GM20431 (cell line): Measurements from ENCODE around the gene SFI1.
"Not testable (repeated sequence)": the region's sequence is repeated elsewhere in the genome, so short reads cannot be mapped to it uniquely, and the experiment has no call there.

ENCODE experiments used
- in situ Hi-C: fragments of 300-500 bp; cut with MseI, MboI; formaldehyde crosslinking; loops from one replicate; pipeline ENCODE4 v1.15.0; 2020; ENCODE audit warnings: low sequenced_read_pairs; ENCODE audit not compliant: unreplicated experiment

The SFI1 gene

GRCh38 chr22:31533374-31533773 lies 37.0 kb downstream of the SFI1 start:
- in situ Hi-C loops, result no loop called here

GRCh38 chr22:31537019-31537535 lies 40.7 kb downstream of the SFI1 start:
- in situ Hi-C loops, result no loop called here

- in situ Hi-C loops, result no loop called here
These were observed 42.5 kb downstream of the SFI1 start for GRCh38 chr22:31538815-31539214.

- in situ Hi-C loops, result not testable (repeated sequence)
These were observed 43.8 kb downstream of the SFI1 start for GRCh38 chr22:31540166-31540565.

- in situ Hi-C loops, result no loop called here
These were observed 44.6 kb downstream of the SFI1 start for GRCh38 chr22:31540966-31541365.

- in situ Hi-C loops, result no loop called here
These were observed 48.4 kb downstream of the SFI1 start for GRCh38 chr22:31544481-31545480.

- in situ Hi-C loops, result no loop called here
These were observed 54.6 kb downstream of the SFI1 start for GRCh38 chr22:31550871-31551370.

GRCh38 chr22:31556627-31557203 lies 60.4 kb downstream of the SFI1 start:
- in situ Hi-C loops, result no loop called here

- in situ Hi-C loops, result not testable (repeated sequence)
These were observed 62.2 kb downstream of the SFI1 start for GRCh38 chr22:31558546-31558945.

GRCh38 chr22:31561238-31561887 lies 65.0 kb downstream of the SFI1 start:
- in situ Hi-C loops, result no loop called here

- in situ Hi-C loops, result no loop called here
These were observed 65.6 kb downstream of the SFI1 start for GRCh38 chr22:31561970-31562369.

- in situ Hi-C loops, result no loop called here
These were observed 70.1 kb downstream of the SFI1 start for GRCh38 chr22:31566484-31566883.

GRCh38 chr22:31567196-31567595 lies 70.9 kb downstream of the SFI1 start:
- in situ Hi-C loops, result no loop called here

- in situ Hi-C loops, result no loop called here
These were observed 71.4 kb downstream of the SFI1 start for GRCh38 chr22:31567702-31568101.

GRCh38 chr22:31569126-31569525 lies 72.8 kb downstream of the SFI1 start:
- in situ Hi-C loops, result no loop called here

GRCh38 chr22:31572939-31573338 lies 76.6 kb downstream of the SFI1 start:
- in situ Hi-C loops, result no loop called here

- in situ Hi-C loops, result no loop called here
These were observed 77.8 kb downstream of the SFI1 start for GRCh38 chr22:31574055-31574670.

- in situ Hi-C loops, result no loop called here
These were observed 78.9 kb downstream of the SFI1 start for GRCh38 chr22:31575190-31575589.

- in situ Hi-C loops, result no loop called here
These were observed 81.4 kb downstream of the SFI1 start for GRCh38 chr22:31577711-31578110.

GRCh38 chr22:31578171-31578570 lies 81.8 kb downstream of the SFI1 start:
- in situ Hi-C loops, result no loop called here
